Mesothelial cell of epicardium (in vitro differentiated cells): ENCODE measurements around the gene UCHL5. TPM values are rescaled to one million over a fixed set of nuclear protein-coding genes. Genes with fewer than 3 reads are reported as not detected.

Experiments
- DNase-seq, 2 experiments: peaks; one replicate each; pipeline ENCODE4 v3.0.0; 2021; ENCODE audit warnings: low spot score in 2 of 2; ENCODE audit not compliant: unreplicated experiment in 2 of 2
- H3K27ac Mint-ChIP-seq: 2 replicates; pipeline ENCODE4 v1.8.0; 2021; ENCODE audit warnings: mixed read lengths
- H3K27me3 Mint-ChIP-seq: 2 replicates; pipeline ENCODE4 v1.8.0; 2021; ENCODE audit warnings: low read depth, mixed read lengths
- H3K36me3 Mint-ChIP-seq: 2 replicates; pipeline ENCODE4 v1.8.0; 2021; ENCODE audit warnings: mixed read lengths
- H3K4me1 Mint-ChIP-seq: 2 replicates; pipeline ENCODE4 v1.8.0; 2021; ENCODE audit warnings: mixed read lengths
- H3K4me3 Mint-ChIP-seq: 2 replicates; pipeline ENCODE4 v1.8.0; 2021; ENCODE audit warnings: mild to moderate bottlenecking, moderate library complexity, mixed read lengths
- H3K9me3 Mint-ChIP-seq: 2 replicates; pipeline ENCODE4 v1.8.0; 2021; ENCODE audit warnings: mixed read lengths
- total RNA-seq: library from RNA; stranded (reverse); gene quantifications from 3 replicates; pipeline ENCODE4 v1.2.1, GENCODE V29; 2021
- TF ChIP-seq, protein P1 (sequence below): fragments of 200-600 bp; sonication (generic); IDR thresholded peaks from one replicate; pipeline ENCODE4 v1.5.0; 2021; ENCODE audit warnings: antibody characterized with exemption; ENCODE audit not compliant: unreplicated experiment

UCHL5 gene
- total RNA-seq, 1 donor from 2014 or later, result 29.7 TPM

DNA sequence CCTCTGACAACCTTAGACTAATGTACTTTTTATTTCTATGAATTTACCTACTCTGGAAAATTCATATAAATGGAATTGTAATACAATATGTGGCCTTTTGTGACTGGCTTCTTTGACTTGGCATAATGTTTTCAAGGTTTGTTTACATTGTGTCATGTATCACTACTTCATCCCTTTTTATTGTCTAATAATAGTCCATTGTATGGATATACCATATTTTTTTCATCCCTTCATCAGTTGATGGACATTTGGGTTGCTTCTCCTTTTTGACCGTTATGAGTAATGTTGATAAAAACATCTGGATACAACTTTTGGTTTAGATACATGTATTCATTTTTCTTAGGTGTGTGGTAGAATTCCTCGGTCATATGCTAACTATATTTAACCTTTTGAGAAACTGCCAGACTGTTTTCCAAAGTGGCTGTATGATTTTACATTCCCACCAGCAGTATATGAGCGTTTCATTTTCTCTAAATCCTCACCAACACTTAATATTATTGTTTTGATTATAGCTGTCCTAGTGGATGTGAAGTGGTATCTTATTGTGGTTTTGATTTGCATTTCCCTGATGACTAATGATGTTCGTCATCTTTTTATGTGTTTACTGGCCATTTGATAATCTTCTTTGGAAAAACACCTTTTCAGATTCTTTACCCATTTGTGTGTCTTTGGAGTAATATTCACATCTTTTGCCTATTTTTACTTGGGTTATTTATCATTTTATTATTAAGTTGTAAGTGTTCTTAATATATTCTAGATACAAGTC, 3.7 kb upstream of the UCHL5 start:
- no peak overlapping the region for H3K27ac Mint-ChIP-seq
- no peak overlapping the region for H3K4me3 Mint-ChIP-seq
- H3K27me3 Mint-ChIP-seq, result no peaks in the 10 kb centered on the region
- TF ChIP-seq, protein P1, sequence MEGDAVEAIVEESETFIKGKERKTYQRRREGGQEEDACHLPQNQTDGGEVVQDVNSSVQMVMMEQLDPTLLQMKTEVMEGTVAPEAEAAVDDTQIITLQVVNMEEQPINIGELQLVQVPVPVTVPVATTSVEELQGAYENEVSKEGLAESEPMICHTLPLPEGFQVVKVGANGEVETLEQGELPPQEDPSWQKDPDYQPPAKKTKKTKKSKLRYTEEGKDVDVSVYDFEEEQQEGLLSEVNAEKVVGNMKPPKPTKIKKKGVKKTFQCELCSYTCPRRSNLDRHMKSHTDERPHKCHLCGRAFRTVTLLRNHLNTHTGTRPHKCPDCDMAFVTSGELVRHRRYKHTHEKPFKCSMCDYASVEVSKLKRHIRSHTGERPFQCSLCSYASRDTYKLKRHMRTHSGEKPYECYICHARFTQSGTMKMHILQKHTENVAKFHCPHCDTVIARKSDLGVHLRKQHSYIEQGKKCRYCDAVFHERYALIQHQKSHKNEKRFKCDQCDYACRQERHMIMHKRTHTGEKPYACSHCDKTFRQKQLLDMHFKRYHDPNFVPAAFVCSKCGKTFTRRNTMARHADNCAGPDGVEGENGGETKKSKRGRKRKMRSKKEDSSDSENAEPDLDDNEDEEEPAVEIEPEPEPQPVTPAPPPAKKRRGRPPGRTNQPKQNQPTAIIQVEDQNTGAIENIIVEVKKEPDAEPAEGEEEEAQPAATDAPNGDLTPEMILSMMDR, result no peak
- DNase-seq, result no peak
- peaks cover 8% of the 10 kb centered on the region for H3K9me3 Mint-ChIP-seq
- peaks cover 20% of the 10 kb centered on the region for H3K4me1 Mint-ChIP-seq
- peaks cover 13% of the 10 kb centered on the region for H3K36me3 Mint-ChIP-seq

DNA sequence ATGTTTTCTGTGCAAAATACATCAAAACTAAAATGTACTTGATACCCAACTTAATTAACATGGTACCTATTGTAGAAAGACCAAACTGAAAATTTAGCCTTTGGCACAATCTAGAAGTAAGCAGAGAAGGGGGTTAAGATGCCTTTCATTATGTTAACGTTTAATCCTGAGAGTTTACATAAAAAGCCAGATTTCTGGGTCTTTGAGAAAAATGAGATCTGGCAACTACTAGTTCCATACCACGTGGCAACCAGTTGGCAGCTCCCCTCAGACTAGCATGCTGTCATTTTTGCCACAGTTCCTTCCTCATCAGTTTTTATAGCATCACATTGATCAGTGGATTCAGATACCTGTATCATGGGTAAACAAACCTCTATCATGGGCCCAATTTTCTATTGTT, 1.8 kb upstream of the UCHL5 start:
- H3K4me1 Mint-ChIP-seq, result peaks cover 30% of the 10 kb centered on the region
- TF ChIP-seq, protein P1, result no peak
- H3K9me3 Mint-ChIP-seq, result peaks cover 8% of the 10 kb centered on the region
- peak overlapping the region; percentile 96 for H3K4me3 Mint-ChIP-seq
- no peak for DNase-seq
- H3K27me3 Mint-ChIP-seq, result no peaks in the 10 kb centered on the region
- H3K36me3 Mint-ChIP-seq, result peaks cover 13% of the 10 kb centered on the region
- peak overlapping the region; percentile 99 for H3K27ac Mint-ChIP-seq

- peaks cover 30% of the 10 kb centered on the region for H3K4me1 Mint-ChIP-seq
- H3K36me3 Mint-ChIP-seq, result peaks cover 13% of the 10 kb centered on the region
- TF ChIP-seq, protein P1, result no peak
- no peaks in the 10 kb centered on the region for H3K27me3 Mint-ChIP-seq
- peaks cover 8% of the 10 kb centered on the region for H3K9me3 Mint-ChIP-seq
- peak overlapping the region; percentile 99 for H3K27ac Mint-ChIP-seq
- DNase-seq, result no peak
- peak overlapping the region; percentile 96 for H3K4me3 Mint-ChIP-seq
These were observed 1.2 kb upstream of the UCHL5 start for GRCh38 chr1:193060406-193060805.

DNA sequence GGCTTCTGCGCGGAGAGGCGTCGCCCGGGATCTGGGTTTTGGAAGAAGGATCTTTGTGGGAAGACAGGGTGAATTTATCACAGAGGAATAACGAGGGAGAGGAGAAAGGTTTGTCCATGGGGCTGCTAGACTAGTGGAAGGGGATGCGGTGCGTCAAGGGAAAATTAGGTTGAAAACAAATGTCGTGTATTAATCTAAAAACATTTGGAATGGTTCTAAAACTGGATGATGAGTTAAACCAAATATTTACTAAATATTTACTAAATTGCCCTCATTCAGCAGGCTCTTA, 899 bp upstream of the UCHL5 start:
- Mint-ChIP-seq H3K27ac (peak overlapping the region; percentile 99), H3K4me3 (peak overlapping the region; percentile 96), H3K36me3 (peaks cover 13% of the 10 kb centered on the region), H3K27me3 (no peaks in the 10 kb centered on the region), H3K9me3 (peaks cover 8% of the 10 kb centered on the region), H3K4me1 (peaks cover 30% of the 10 kb centered on the region)
- TF ChIP-seq, protein P1, result no peak
- DNase-seq, result no peak

DNA sequence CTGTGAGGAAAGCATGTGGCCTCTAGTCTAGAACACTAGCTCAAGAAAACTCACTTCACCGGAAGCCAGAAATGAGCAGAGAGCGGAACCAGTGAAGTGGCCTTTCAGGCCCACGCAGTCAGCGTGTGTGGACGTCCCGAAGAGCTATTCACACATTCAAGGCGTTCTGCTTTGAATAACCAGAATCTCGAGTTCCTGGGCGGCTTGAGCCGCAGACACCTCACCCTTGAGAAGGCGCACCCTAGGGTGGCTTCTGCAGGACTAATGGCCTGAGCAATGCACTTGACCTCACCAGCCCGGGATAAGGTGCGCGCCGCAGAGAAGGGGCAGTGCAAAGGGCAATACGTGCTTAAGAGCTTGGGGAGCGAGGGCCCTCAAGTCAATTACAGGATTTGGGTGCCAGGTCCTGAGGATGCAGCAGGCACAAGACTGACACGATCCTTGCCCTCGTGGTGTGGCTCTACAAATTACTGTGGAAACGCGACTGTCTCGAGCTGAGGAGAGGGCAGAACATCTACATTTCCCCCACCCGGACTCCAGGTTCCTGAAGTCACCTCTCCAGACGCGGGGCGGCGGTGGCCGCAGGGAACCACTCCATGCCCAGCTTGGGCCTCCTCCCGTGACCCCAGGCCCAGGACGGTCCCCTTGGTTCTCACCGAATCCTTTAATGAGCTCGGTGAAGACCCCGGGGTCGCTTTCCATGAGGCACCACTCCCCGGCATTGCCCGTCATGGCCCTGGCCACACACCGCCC, 455 bp downstream of the UCHL5 start:
- Mint-ChIP-seq H3K36me3 (peaks cover 13% of the 10 kb centered on the region), H3K27ac (peak overlapping the region; percentile 99), H3K4me1 (peaks cover 30% of the 10 kb centered on the region), H3K9me3 (peaks cover 8% of the 10 kb centered on the region), H3K27me3 (no peaks in the 10 kb centered on the region), H3K4me3 (peak overlapping the region; percentile 96)
- TF ChIP-seq, protein P1, result no peak
- peak in 1 of 2 experiments; percentile 42 for DNase-seq
